MM.1S (cell line): ENCODE results near the gene MAPK10.

Experiments used
- DNase-seq: peaks from one replicate; pipeline ENCODE4 v3.0.0-alpha.2; 2015
- H2AFZ ChIP-seq: fragments of 300-600 bp; sonication (generic); 2 replicates; pipeline ENCODE4 v1.6.0; 2016; ENCODE audit warnings: antibody characterized with exemption, low read length
- H3F3A ChIP-seq: fragments of 300-600 bp; sonication (generic); 2 replicates; pipeline ENCODE4 v1.6.1; 2016; ENCODE audit warnings: mild to moderate bottlenecking, antibody characterized with exemption, low read length, moderate library complexity, mixed read lengths; ENCODE audit not compliant: insufficient read depth
- H3K27ac ChIP-seq: fragments of 300-600 bp; sonication (generic); 2 replicates; pipeline ENCODE4 v1.5.1; 2016; ENCODE audit warnings: mild to moderate bottlenecking, low read length
- H3K27me3 ChIP-seq: fragments of 300-600 bp; sonication (generic); replicated peaks from 2 replicates; pipeline ENCODE4 v1.6.0; 2016; ENCODE audit warnings: low read length; ENCODE audit not compliant: insufficient read depth
- H3K36me3 ChIP-seq: fragments of 300-600 bp; sonication (generic); replicated peaks from 2 replicates; pipeline ENCODE4 v1.6.1; 2016; ENCODE audit warnings: mild to moderate bottlenecking, low read length, mixed read lengths; ENCODE audit not compliant: insufficient read depth
- H3K4me1 ChIP-seq: fragments of 300-600 bp; sonication (generic); 2 replicates; pipeline ENCODE4 v1.6.1; 2016; ENCODE audit warnings: low read length, mixed read lengths
- H3K4me2 ChIP-seq: fragments of 300-600 bp; sonication (generic); 2 replicates; pipeline ENCODE4 v1.6.0; 2016; ENCODE audit warnings: low read depth, low read length
- H3K4me3 ChIP-seq: fragments of 300-600 bp; sonication (generic); 2 replicates; pipeline ENCODE4 v1.5.1; 2016; ENCODE audit warnings: low read length, mixed read lengths
- H3K79me2 ChIP-seq: fragments of 300-600 bp; sonication (generic); 2 replicates; pipeline ENCODE4 v1.6.1; 2016; ENCODE audit warnings: mixed run types, low read length, mixed read lengths
- H3K9ac ChIP-seq: fragments of 300-600 bp; sonication (generic); 2 replicates; pipeline ENCODE4 v1.6.1; 2016; ENCODE audit warnings: low read length, mixed read lengths
- H3K9me2 ChIP-seq: fragments of 300-600 bp; sonication (generic); replicated peaks from 2 replicates; pipeline ENCODE4 v1.6.1; 2016; ENCODE audit warnings: mild to moderate bottlenecking, low read length, mixed read lengths; ENCODE audit not compliant: insufficient read depth
- H3K9me3 ChIP-seq: fragments of 300-600 bp; sonication (generic); replicated peaks from 2 replicates; pipeline ENCODE4 v1.6.1; 2016; ENCODE audit warnings: mild to moderate bottlenecking, low read length, mixed read lengths; ENCODE audit not compliant: insufficient read depth
- H4K20me1 ChIP-seq: fragments of 300-600 bp; sonication (generic); 2 replicates; pipeline ENCODE4 v1.6.1; 2016; ENCODE audit warnings: mild to moderate bottlenecking, low read length, moderate library complexity, mixed read lengths; ENCODE audit not compliant: insufficient read depth
- CTCF ChIP-seq: fragments of 300-600 bp; sonication (generic); IDR thresholded peaks from 2 replicates; pipeline ENCODE4 v1.5.1; 2016; ENCODE audit warnings: antibody characterized with exemption, low read length, mixed read lengths
- EZH2 ChIP-seq: fragments of 300-600 bp; sonication (generic); optimal IDR thresholded peaks from 2 replicates; pipeline ENCODE3; 2017; ENCODE audit warnings: low read depth, mild to moderate bottlenecking, antibody characterized with exemption, low read length, mixed read lengths
- EZH2phosphoT487 ChIP-seq: fragments of 300-600 bp; sonication (generic); IDR thresholded peaks from 2 replicates; pipeline ENCODE4 v1.6.1; 2018; ENCODE audit warnings: antibody characterized with exemption, low read length

The MAPK10 gene

DNA sequence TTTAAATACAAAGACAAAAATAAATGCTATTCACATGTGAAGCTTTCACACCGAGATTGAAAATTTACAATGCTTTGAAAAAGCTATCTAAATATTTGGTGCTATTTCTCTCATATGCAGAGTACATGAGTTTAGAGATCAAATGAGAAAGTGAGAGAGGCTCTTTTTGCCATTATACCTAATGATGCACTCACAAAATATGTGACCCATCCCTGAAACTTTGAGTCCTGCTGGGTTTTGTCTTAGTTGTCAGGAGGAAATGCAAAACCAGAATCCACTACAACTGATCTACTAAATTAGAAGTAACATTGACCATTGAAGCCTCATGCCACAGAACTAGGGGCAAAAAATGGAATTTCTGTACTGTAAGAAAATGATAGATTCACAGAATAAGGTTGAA is 251.7 kb downstream of the MAPK10 start:
- H3F3A ChIP-seq: no peaks in the 10 kb centered on the region
- H2AFZ ChIP-seq: no peak overlapping the region
- H3K36me3 ChIP-seq: no peaks in the 10 kb centered on the region
- H3K27me3 ChIP-seq: no peaks in the 10 kb centered on the region
- no peak overlapping the region for H3K4me3 ChIP-seq
- no peak overlapping the region for H3K27ac ChIP-seq
- H3K9ac ChIP-seq: no peak overlapping the region
- no peaks in the 10 kb centered on the region for H3K9me3 ChIP-seq
- no peak for DNase-seq
- H3K9me2 ChIP-seq: no peaks in the 10 kb centered on the region
- H3K4me2 ChIP-seq: no peak overlapping the region
- H3K4me1 ChIP-seq: no peaks in the 10 kb centered on the region
- no peak for TF ChIP-seq CTCF
- no peak for TF ChIP-seq EZH2phosphoT487
- TF ChIP-seq EZH2: no peak
- H3K79me2 ChIP-seq: no peaks in the 10 kb centered on the region
- H4K20me1 ChIP-seq: no peaks in the 10 kb centered on the region

DNA sequence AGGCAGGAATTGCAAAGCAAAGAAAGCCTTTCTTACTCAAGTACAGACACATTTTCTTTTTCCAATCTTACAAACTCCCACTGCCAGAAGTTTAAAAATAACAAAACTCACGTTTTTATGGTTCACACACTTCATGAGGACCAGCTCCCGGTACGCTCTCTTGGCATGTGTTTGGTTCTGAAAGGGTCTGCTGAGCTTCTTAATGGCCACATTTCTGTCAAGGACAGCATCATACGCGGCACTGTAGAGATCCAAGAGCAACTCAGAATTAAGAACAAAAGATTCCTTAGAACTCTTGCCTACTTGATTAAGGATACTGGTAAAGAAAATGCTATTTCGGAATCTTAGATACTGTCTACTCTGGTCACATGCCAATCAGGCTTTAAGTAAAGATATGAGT is 252.7 kb downstream of the MAPK10 start:
- TF ChIP-seq EZH2 (no peak), EZH2phosphoT487 (no peak), CTCF (no peak)
- Histone ChIP-seq H3K9me3 (no peaks in the 10 kb centered on the region), H4K20me1 (no peaks in the 10 kb centered on the region), H3K27me3 (no peaks in the 10 kb centered on the region), H3K9me2 (no peaks in the 10 kb centered on the region), H3K36me3 (no peaks in the 10 kb centered on the region), H3K9ac (no peak overlapping the region), H3K4me2 (no peak overlapping the region), H3F3A (no peaks in the 10 kb centered on the region), H3K27ac (no peak overlapping the region), H3K4me3 (no peak overlapping the region), H3K79me2 (no peaks in the 10 kb centered on the region), H3K4me1 (no peaks in the 10 kb centered on the region), H2AFZ (no peak overlapping the region)
- no peak for DNase-seq

- Histone ChIP-seq H3K79me2 (no peaks in the 10 kb centered on the region), H3K36me3 (no peaks in the 10 kb centered on the region), H3K4me3 (no peak overlapping the region), H3K9me2 (no peaks in the 10 kb centered on the region), H3K4me1 (no peaks in the 10 kb centered on the region), H3K27me3 (no peaks in the 10 kb centered on the region), H3F3A (no peaks in the 10 kb centered on the region), H3K4me2 (no peak overlapping the region), H2AFZ (no peak overlapping the region), H3K27ac (no peak overlapping the region), H3K9ac (no peak overlapping the region), H4K20me1 (no peaks in the 10 kb centered on the region), H3K9me3 (no peaks in the 10 kb centered on the region)
- DNase-seq: no peak
- TF ChIP-seq EZH2phosphoT487 (no peak), EZH2 (no peak), CTCF (no peak)
These were observed 253.4 kb downstream of the MAPK10 start for GRCh38 chr4:86106475-86106874.
